SK-N-SH treated with all-trans-retinoic acid at 6 μM for 48 hours (cell line): ENCODE data around the gene INPP5E.

Experiments
- BACH2 ChIP-seq: fragments of 250-450 bp; sonication (Bioruptor Pico); IDR thresholded peaks from 2 replicates; pipeline ENCODE4 v1.9.0; 2021; ENCODE audit warnings: mild to moderate bottlenecking, borderline replicate concordance
- CREB5 ChIP-seq: fragments of 250-450 bp; sonication (Bioruptor Pico); IDR thresholded peaks from 2 replicates; pipeline ENCODE4 v1.5.1; 2020; ENCODE audit warnings: low read depth, mild to moderate bottlenecking, moderate library complexity
- PATZ1 ChIP-seq: fragments of 250-450 bp; sonication (Bioruptor Pico); IDR thresholded peaks from 2 replicates; pipeline ENCODE4 v1.8.0; 2020; ENCODE audit warnings: mild to moderate bottlenecking, moderate library complexity, borderline replicate concordance
- TCF4 ChIP-seq: fragments of 250-450 bp; sonication (Bioruptor Pico); IDR thresholded peaks from 2 replicates; pipeline ENCODE4 v1.8.0; 2021; ENCODE audit warnings: mild to moderate bottlenecking, moderate library complexity, borderline replicate concordance
- ZFP30 ChIP-seq: fragments of 450-650 bp; formaldehyde crosslinking; IDR thresholded peaks from 2 replicates; pipeline ENCODE4 v1.5.0; 2022; ENCODE audit warnings: mild to moderate bottlenecking, moderate library complexity
- ZNF70 ChIP-seq: fragments of 450-650 bp; formaldehyde crosslinking; IDR thresholded peaks from 2 replicates; pipeline ENCODE4 v1.5.0; 2020; ENCODE audit warnings: mild to moderate bottlenecking, moderate library complexity

DNA sequence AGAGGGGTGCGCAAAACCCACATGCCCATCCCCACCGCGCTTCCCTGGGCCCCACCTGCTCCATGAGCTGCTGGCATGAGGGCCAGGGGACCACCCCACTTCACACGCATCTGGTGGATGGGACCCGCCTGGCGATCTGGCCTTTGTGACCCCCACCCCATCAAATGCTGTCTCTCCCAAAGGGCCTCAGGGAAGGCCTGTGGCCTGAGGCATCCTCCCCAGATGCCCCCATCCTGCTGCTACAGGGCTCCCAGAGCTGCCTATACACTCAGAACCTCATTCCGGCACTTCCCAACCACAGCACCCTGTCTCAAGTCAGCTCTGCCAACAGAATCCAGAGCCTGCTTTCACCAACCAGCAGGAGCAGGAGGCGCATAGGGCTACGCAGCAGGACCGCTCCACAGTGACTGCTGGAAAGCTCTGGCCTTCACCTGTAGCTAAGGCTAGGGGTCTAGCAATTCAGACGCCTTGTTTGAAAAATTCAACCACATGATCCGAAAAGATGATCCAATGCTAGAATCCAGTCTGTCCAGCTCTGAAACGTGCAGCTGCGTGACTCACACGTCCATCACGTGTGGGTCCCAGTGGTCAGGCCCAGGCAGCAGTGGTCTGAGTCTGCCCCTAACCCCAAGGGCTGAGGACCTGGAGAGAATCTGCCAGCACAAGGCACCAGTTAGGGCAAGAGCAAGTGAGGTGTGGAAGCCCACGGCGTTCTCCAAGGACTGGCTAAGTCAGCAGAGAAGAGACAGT lies 38.3 kb downstream of the INPP5E start:
- TF ChIP-seq TCF4 (CRISPR knock-in tag) (no peak), CREB5 (no peak), ZFP30 (CRISPR knock-in tag) (no peak), PATZ1 (CRISPR knock-in tag) (no peak), ZNF70 (CRISPR knock-in tag) (no peak), BACH2 (CRISPR knock-in tag) (no peak)
